Gastroesophageal sphincter (tissue), 3 donors: ENCODE data around the gene RGS11.

Experiments used
- CTCF ChIP-seq, 4 experiments: fragments of 200-600 bp in 2 of 4; fragments of 450-650 bp in 2 of 4; sonication (generic) in 1 of 4; IDR thresholded peaks; one replicate each; pipeline ENCODE4 v1.5.1; 2017 to 2019; ENCODE audit warnings: antibody characterized with exemption in 4 of 4, mild to moderate bottlenecking in 2 of 4, moderate library complexity in 2 of 4
- EP300 ChIP-seq: sonication (generic); formaldehyde crosslinking; IDR thresholded peaks from one replicate; pipeline ENCODE4 v1.6.1; 2017; ENCODE audit warnings: antibody characterized with exemption, mild to moderate bottlenecking

DNA sequence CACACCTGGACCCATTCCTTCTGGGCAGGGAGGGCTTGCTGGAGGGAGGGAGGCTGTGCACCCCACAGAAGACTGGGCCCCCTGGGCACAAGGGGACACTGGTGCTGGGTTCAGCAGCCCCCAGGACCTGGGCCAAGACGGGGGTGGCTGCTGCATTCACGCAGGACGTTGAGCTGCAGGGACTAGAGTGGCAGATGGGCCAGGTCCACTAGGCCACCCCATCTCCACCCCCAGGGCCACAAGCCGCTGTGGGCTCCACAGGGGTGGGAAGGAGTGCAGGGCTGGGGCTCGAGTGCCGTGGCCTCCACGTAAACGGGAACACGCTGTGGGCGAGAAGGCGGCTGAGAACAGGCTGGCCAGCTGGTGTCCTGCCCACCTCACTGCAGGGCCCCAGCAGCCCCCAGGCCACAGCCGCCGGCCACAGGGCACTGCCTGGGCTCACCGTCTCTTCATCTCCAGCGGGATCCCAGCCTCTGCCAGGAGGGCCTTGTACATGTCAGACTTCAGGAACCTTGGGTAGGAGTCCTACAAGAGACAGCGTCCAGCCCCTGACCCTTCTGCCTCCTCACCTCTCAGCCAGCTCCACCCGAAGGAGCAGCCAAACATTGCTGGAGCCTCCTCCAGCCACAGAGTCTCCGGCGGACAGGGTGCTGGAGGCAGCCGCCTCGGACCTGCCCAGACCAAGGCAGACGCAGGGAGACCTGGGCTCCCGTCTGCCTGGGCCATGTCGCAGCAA lies 6.5 kb downstream of the RGS11 start:
- TF ChIP-seq CTCF (IDR thresholded peaks at IDR 0.05) (no peak), EP300 (no peak)
